Measurements from ENCODE around the gene PARD6A.

PARD6A gene

DNA sequence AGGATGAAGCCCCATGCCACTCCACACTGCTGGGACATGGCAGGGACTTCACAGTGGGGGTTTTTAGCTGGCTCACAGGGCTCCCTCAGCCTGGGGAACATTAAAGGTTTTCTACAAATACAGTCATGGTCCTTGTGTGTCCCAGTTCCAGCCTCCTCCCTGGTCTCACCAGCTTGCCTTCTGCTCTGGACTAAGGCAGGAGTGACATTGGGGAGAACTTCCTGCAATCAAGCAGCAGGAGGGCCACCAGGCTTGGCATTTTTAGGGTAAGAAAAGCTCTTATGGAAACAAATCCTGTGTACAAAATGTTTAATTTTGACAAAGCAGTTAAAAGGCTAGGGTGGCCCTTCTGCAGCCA, 1.9 kb downstream of the PARD6A start:
- H3K27me3 ChIP-seq (ENCODE audit: control insufficient read depth, insufficient read depth, low read length), result peaks cover 20% of the 10 kb centered on the region
- no peak overlapping the region for H3K9ac ChIP-seq (ENCODE audit: low read length)
- peaks cover 19% of the 10 kb centered on the region for H3K4me1 ChIP-seq (ENCODE audit: control insufficient read depth, insufficient read depth, low read length)
- H3K36me3 ChIP-seq (ENCODE audit: control insufficient read depth, insufficient read depth, low read length), result peaks cover 12% of the 10 kb centered on the region
- no peaks in the 10 kb centered on the region for H3K9me3 ChIP-seq (ENCODE audit: control insufficient read depth, insufficient read depth, low read depth, low read length)
- H3K4me3 ChIP-seq (ENCODE audit: low read depth, low read length), result no peak overlapping the region
- no peak overlapping the region for H3K27ac ChIP-seq (ENCODE audit: low read depth, low read length)

DNA sequence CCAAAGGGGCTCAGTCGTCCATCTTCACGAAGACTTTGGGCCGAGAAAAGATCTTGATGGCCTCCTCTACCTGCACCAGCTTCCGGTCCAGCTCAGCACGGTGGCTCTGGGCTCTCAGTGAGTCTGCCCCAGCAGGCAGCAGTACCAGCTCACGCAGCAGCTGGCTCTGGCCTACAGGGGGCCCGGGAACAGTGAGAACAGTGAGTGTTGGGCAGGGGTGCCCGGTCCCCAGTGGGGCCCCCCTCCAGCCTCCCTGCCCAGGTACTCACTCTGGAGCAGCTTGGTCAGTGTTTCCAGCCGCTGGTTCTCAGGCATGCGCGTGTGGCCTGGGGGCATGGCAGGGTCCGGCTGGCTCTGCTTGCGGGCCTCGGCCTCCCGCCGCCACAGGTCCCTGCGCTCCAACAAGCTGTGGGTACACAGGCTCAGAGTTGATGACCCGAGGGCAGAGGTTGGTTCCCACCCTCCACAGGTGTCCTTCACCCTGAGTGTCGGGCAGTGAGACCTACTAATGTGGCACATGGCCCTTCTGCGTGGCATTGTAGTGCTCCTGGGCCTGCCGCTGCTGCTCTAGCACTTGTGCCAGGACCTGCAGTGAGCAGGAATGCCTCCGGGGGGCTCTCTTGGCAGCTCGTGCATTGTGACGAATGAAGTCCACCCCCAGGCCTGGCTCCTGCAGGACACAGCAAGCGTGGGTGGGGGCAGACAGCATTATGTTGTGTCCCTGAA, 2.6 kb downstream of the PARD6A start:
- Histone ChIP-seq H3K4me1 (ENCODE audit: control insufficient read depth, insufficient read depth, low read length) (peaks cover 25% of the 10 kb centered on the region), H3K4me3 (ENCODE audit: low read depth, low read length) (no peak overlapping the region), H3K9ac (ENCODE audit: low read length) (no peak overlapping the region), H3K27me3 (ENCODE audit: control insufficient read depth, insufficient read depth, low read length) (peaks cover 20% of the 10 kb centered on the region), H3K9me3 (ENCODE audit: control insufficient read depth, insufficient read depth, low read depth, low read length) (no peaks in the 10 kb centered on the region), H3K27ac (ENCODE audit: low read depth, low read length) (no peak overlapping the region), H3K36me3 (ENCODE audit: control insufficient read depth, insufficient read depth, low read length) (peaks cover 5% of the 10 kb centered on the region)

DNA sequence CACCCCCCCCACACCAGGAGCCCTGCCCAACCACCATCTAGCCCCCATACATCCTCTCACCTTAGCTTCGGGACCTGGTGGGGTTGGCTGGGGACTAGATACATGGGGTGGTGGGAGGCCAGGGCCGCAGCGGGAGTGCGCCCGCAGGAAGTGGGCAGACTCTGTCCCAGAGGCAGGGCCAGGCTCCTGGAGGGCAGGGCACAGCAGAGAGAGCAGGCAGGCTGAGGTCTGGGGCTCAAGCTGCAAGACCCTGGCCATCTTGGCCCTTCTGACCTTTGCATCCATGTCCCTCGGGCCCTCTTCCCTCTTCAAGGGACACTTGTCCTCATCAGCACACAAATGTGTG, 3.1 kb downstream of the PARD6A start:
- H3K4me1 ChIP-seq (ENCODE audit: control insufficient read depth, insufficient read depth, low read length), result peaks cover 25% of the 10 kb centered on the region
- no peaks in the 10 kb centered on the region for H3K36me3 ChIP-seq (ENCODE audit: control insufficient read depth, insufficient read depth, low read length)
- H3K27ac ChIP-seq (ENCODE audit: low read depth, low read length), result no peak overlapping the region
- no peak overlapping the region for H3K9ac ChIP-seq (ENCODE audit: low read length)
- H3K4me3 ChIP-seq (ENCODE audit: low read depth, low read length), result no peak overlapping the region
- H3K27me3 ChIP-seq (ENCODE audit: control insufficient read depth, insufficient read depth, low read length), result peaks cover 20% of the 10 kb centered on the region
- H3K9me3 ChIP-seq (ENCODE audit: control insufficient read depth, insufficient read depth, low read depth, low read length), result no peaks in the 10 kb centered on the region

DNA sequence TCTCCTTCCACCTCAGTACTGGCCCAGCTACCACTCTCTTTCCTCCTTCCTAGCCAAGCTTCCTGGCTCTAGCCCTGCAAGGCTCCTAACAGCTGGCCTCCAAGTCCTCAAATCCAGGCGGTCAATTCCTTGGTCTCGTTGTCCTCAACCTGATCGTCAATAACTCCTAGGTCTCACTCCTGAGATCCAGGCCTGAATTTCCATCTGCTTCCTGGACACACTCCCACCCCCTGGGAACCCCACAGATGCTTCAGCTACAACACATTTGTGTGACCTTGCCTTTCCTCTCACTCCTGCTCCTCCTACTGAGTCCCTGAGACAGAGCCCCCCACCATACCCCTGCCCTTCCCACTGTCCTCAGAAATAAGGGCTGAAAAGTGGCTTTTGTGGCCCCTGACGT, 3.5 kb downstream of the PARD6A start:
- Histone ChIP-seq H3K36me3 (ENCODE audit: control insufficient read depth, insufficient read depth, low read length) (no peaks in the 10 kb centered on the region), H3K9ac (ENCODE audit: low read length) (no peak overlapping the region), H3K9me3 (ENCODE audit: control insufficient read depth, insufficient read depth, low read depth, low read length) (no peaks in the 10 kb centered on the region), H3K27ac (ENCODE audit: low read depth, low read length) (no peak overlapping the region), H3K4me3 (ENCODE audit: low read depth, low read length) (no peak overlapping the region), H3K4me1 (ENCODE audit: control insufficient read depth, insufficient read depth, low read length) (peaks cover 21% of the 10 kb centered on the region), H3K27me3 (ENCODE audit: control insufficient read depth, insufficient read depth, low read length) (peaks cover 20% of the 10 kb centered on the region)

DNA sequence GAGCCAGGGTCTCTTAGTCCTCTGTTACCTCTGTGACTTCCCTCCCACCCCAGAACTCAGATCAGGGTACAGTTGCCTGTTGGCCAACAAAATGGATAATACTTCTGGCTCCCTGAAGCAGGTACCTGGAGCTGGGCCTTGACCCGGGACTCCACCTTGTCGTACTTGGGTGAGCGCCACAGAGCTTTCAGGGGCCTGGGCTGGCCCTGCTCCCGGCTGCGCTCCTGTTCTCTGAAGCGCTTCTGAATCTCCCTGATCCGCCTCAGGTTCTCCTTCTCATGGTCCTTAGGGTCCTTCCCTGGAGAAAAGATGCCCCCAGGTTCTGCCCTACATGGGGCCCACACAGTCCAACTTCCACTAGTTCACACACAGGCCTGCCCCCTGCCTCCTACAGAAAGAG, 4.1 kb downstream of the PARD6A start:
- no peaks in the 10 kb centered on the region for H3K9me3 ChIP-seq (ENCODE audit: control insufficient read depth, insufficient read depth, low read depth, low read length)
- peaks cover 21% of the 10 kb centered on the region for H3K4me1 ChIP-seq (ENCODE audit: control insufficient read depth, insufficient read depth, low read length)
- peaks cover 20% of the 10 kb centered on the region for H3K27me3 ChIP-seq (ENCODE audit: control insufficient read depth, insufficient read depth, low read length)
- H3K36me3 ChIP-seq (ENCODE audit: control insufficient read depth, insufficient read depth, low read length), result no peaks in the 10 kb centered on the region
- no peak overlapping the region for H3K27ac ChIP-seq (ENCODE audit: low read depth, low read length)
- no peak overlapping the region for H3K9ac ChIP-seq (ENCODE audit: low read length)
- no peak overlapping the region for H3K4me3 ChIP-seq (ENCODE audit: low read depth, low read length)

DNA sequence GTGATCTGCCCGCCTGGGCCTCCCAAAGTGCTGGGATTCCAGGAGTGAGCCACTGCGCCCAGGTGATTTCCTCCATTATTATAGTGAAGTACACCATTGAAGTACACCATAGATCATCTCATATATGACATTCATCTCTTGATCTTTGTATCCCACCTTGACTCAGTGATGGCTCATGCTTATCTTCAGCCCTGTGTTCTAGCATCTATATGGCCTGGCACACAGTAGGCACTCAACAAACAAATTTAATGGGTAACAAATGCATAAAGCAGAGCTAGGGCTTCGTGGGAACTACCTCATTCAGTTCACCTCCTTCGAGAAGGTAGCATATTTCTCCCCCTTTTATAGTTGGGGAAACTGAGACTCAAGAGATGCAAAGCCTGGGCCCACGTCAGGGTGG, 4.8 kb downstream of the PARD6A start:
- Histone ChIP-seq H3K27ac (ENCODE audit: low read depth, low read length) (no peak overlapping the region), H3K27me3 (ENCODE audit: control insufficient read depth, insufficient read depth, low read length) (peaks cover 20% of the 10 kb centered on the region), H3K36me3 (ENCODE audit: control insufficient read depth, insufficient read depth, low read length) (no peaks in the 10 kb centered on the region), H3K9me3 (ENCODE audit: control insufficient read depth, insufficient read depth, low read depth, low read length) (no peaks in the 10 kb centered on the region), H3K4me3 (ENCODE audit: low read depth, low read length) (peak overlapping the region; percentile 76), H3K4me1 (ENCODE audit: control insufficient read depth, insufficient read depth, low read length) (peaks cover 21% of the 10 kb centered on the region), H3K9ac (ENCODE audit: low read length) (peak overlapping the region; percentile 9)

DNA sequence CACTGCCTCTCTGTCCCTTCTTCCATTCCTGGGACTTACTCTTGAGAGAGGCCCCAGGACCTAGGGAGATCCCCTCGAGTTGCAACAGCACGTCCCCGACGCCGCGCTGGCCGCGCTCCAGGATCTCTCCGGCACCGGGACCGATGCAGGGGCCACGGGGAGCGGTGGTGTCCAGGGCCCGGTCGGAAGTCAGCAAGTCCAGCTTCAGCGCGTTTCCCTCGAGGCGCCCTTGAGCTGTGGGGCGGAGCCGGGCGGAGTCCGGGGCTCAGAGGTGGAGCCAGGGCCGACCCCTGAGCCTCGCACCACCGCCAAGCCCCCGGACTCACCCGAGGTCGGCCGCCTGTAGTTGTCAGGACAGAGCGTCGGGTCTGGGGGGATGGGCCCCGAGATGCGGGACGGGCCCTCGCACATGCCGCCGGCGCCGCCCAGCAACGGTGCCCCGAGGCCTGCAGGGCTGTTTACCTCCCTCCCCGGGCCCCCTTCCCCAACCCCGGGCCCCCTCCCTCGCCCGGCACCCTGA, 5.3 kb downstream of the PARD6A start:
- H3K27ac ChIP-seq (ENCODE audit: low read depth, low read length), result no peak overlapping the region
- peak overlapping the region; percentile 76 for H3K4me3 ChIP-seq (ENCODE audit: low read depth, low read length)
- peaks cover 21% of the 10 kb centered on the region for H3K4me1 ChIP-seq (ENCODE audit: control insufficient read depth, insufficient read depth, low read length)
- H3K9ac ChIP-seq (ENCODE audit: low read length), result peak overlapping the region; percentile 9
- H3K9me3 ChIP-seq (ENCODE audit: control insufficient read depth, insufficient read depth, low read depth, low read length), result no peaks in the 10 kb centered on the region
- peaks cover 20% of the 10 kb centered on the region for H3K27me3 ChIP-seq (ENCODE audit: control insufficient read depth, insufficient read depth, low read length)
- H3K36me3 ChIP-seq (ENCODE audit: control insufficient read depth, insufficient read depth, low read length), result no peaks in the 10 kb centered on the region

DNA sequence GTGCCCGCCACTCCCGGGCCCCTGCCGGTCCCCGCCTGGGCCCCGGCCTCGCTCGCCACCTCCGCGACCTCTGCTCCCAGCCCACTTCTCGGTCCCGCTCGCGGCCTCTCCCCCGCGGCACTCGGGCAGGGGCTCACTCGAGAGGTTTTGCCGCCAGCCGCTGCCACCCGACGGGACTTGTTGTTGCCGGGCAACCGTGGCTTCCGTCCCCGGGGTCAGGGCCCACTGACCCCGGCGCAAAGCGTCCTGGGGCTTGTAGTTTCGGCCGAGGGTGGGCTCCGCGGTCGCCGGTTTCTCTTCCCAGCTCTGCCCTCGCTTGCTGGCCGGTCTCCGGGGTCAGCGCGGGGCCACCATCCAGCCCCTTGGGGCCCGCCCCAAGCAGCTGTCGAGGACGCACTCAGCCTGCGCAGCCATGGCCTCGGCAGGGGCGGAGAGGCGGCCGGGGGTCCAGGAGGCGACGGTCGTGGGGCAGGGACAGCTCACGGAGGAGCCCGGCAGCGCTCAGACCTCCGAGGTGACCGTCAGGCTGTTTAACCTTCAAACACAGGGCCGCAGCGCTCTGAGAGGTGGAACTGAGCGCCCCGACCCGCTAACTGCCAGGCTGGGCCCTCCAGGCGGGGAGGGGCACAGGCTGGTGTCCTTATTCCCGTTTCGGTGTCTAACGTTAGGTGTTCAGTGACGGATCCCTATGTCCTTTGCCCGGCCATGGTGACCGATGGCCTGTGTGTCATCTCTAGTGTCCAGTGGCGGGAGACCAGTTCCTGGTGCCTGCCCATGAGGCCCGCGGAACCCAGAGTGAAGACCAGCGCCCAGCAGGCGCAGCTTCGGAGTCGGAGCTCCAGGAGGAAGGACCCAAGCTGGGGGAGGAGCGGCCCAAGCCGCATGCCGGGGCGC, 6.0 kb downstream of the PARD6A start, which contains the start of the genes C16orf86 and ENKD1:
Gene C16orf86 (plus strand): TSS at position 256 of the 894 bp plus-strand sequence. CDS start 157 bp downstream, at position 413.
Gene ENKD1 (minus strand): TSS at position 192 of the 894 bp plus-strand sequence. CDS start 308 bp downstream, outside the sequence.
- peaks cover 13% of the 10 kb centered on the region for H3K27me3 ChIP-seq (ENCODE audit: control insufficient read depth, insufficient read depth, low read length)
- H3K27ac ChIP-seq (ENCODE audit: low read depth, low read length), result no peak within 1 kb of the TSS
- peaks cover 17% of the 10 kb centered on the region for H3K4me1 ChIP-seq (ENCODE audit: control insufficient read depth, insufficient read depth, low read length)
- peak within 1 kb of the TSS; percentile 46 for H3K9ac ChIP-seq (ENCODE audit: low read length)
- H3K4me3 ChIP-seq (ENCODE audit: low read depth, low read length), result peak within 1 kb of the TSS; percentile 76
- no peaks in the 10 kb centered on the region for H3K36me3 ChIP-seq (ENCODE audit: control insufficient read depth, insufficient read depth, low read length)
- H3K9me3 ChIP-seq (ENCODE audit: control insufficient read depth, insufficient read depth, low read depth, low read length), result no peaks in the 10 kb centered on the region

DNA sequence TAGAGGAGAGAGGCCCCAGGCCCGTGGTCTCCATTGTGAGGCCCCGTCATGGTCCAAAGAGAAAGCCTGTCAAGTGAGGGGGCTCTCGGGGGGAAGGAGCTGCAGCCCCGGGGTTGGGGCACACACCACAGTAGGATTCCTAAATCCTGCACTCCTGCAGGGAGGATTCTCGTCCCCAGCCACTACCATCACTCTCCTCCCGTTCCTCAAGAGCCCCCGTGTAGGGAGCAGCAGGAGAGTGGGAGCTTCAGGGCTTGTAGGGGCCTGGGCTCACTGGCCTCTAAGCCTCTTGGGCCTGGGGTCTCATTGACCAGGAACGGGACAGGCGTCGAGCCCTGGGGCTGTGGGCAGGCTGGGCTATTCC, 6.7 kb downstream of the PARD6A start:
- Histone ChIP-seq H3K27ac (ENCODE audit: low read depth, low read length) (no peak overlapping the region), H3K4me1 (ENCODE audit: control insufficient read depth, insufficient read depth, low read length) (peaks cover 16% of the 10 kb centered on the region), H3K27me3 (ENCODE audit: control insufficient read depth, insufficient read depth, low read length) (peaks cover 7% of the 10 kb centered on the region), H3K4me3 (ENCODE audit: low read depth, low read length) (peak overlapping the region; percentile 76), H3K36me3 (ENCODE audit: control insufficient read depth, insufficient read depth, low read length) (no peaks in the 10 kb centered on the region), H3K9ac (ENCODE audit: low read length) (no peak overlapping the region), H3K9me3 (ENCODE audit: control insufficient read depth, insufficient read depth, low read depth, low read length) (no peaks in the 10 kb centered on the region)

DNA sequence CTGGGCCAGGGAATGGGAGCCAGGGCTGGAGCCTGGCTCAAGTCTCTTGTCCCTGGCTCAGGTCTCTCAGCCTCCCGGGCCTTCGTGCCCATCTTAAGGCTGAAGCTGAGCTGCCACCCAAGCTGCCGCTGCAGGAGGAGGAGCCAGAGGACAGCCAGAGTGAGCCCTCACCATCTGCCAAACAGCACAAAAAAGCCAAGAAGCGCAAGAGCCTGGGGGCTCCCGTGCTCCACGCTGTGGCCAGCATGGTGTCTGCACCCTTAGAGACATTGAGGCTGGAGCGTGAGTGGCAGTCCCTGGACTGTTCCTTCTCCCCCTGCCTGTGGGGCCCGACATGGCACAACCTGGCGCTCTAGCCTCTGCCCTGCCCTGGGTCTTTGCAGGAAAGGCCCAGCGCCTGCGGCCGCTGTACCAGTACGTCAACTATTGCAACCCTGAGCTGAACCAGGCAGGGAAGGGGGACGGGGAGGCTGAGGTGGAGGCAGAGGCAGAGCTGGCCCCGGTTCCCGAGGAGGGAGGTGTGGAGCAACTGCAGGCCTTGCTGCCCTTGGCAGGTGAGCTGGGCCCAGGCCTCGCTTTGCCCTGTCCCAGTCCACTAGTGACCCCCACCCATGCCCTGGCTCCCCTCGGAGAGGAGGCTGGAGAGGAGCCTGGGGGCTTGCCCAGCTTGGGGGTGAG, 7.2 kb downstream of the PARD6A start:
- no peak overlapping the region for H3K9ac ChIP-seq (ENCODE audit: low read length)
- H3K27ac ChIP-seq (ENCODE audit: low read depth, low read length), result no peak overlapping the region
- H3K4me1 ChIP-seq (ENCODE audit: control insufficient read depth, insufficient read depth, low read length), result peaks cover 16% of the 10 kb centered on the region
- no peaks in the 10 kb centered on the region for H3K9me3 ChIP-seq (ENCODE audit: control insufficient read depth, insufficient read depth, low read depth, low read length)
- H3K4me3 ChIP-seq (ENCODE audit: low read depth, low read length), result peak overlapping the region; percentile 76; the same call in 1 of the 2 replicates
- no peaks in the 10 kb centered on the region for H3K36me3 ChIP-seq (ENCODE audit: control insufficient read depth, insufficient read depth, low read length)
- H3K27me3 ChIP-seq (ENCODE audit: control insufficient read depth, insufficient read depth, low read length), result peaks cover 5% of the 10 kb centered on the region
